Panc1 (cell line): ENCODE measurements around the gene LARP4B. TPM values are rescaled to one million over a fixed set of nuclear protein-coding genes. Genes with fewer than 3 reads are reported as not detected.

Source experiments
- ATAC-seq: fragments of 200-7000 bp; cut with Tn5 transposase; 2 replicates; pipeline ENCODE4 v1.9.1; 2020; ENCODE audit warnings: mild to moderate bottlenecking, moderate library complexity
- BruUV-seq: library from RNA; stranded (reverse); fragments of 400-500 nt; replicated peaks from 2 replicates; lab custom pipeline; 2021; lab: Mats Ljungman, UMichigan
- CTCF ChIA-PET: fragments of 300-600 bp; sonication (Branson Sonifier 250); formaldehyde crosslinking; loops from one replicate; lab custom pipeline; 2022; ENCODE audit warnings: antibody characterized with exemption; lab: Charles Lee
- POLR2A ChIA-PET: fragments of 300-600 bp; sonication (Branson Sonifier 250); formaldehyde crosslinking; loops from one replicate; lab custom pipeline; 2022; ENCODE audit warnings: antibody characterized with exemption; lab: Charles Lee
- DNase-seq: peaks from one replicate; pipeline ENCODE4 v3.0.0-alpha.2; 2010; ENCODE audit warnings: low read depth, low spot score
- H3K27ac ChIP-seq: 2 replicates; pipeline ENCODE4 v1.5.1; 2011; ENCODE audit warnings: mild to moderate bottlenecking, low read length, inconsistent platforms
- H3K27me3 ChIP-seq: fragments of 200-500 bp; sonication (Bioruptor generic); 2 replicates; pipeline ENCODE4 v1.6.0; 2014; ENCODE audit warnings: low read length, inconsistent platforms; ENCODE audit not compliant: control insufficient read depth, insufficient read depth
- H3K36me3 ChIP-seq: fragments of 200-500 bp; sonication (Bioruptor generic); 2 replicates; pipeline ENCODE4 v1.5.1; 2014; ENCODE audit warnings: inconsistent platforms, mild to moderate bottlenecking, low read length, moderate library complexity; ENCODE audit not compliant: control insufficient read depth, insufficient read depth
- H3K4me1 ChIP-seq: 2 replicates; pipeline ENCODE4 v1.5.1; 2011; ENCODE audit warnings: inconsistent platforms, mild to moderate bottlenecking, low read length, moderate library complexity; ENCODE audit not compliant: control insufficient read depth, insufficient read depth
- H3K4me3 ChIP-seq, 2 experiments: 2 replicates each; pipeline ENCODE4 v1.5.1; 2011 to 2012; ENCODE audit warnings: low read depth in 2 of 2, low read length in 2 of 2, mild to moderate bottlenecking in 2 of 2, inconsistent platforms in 1 of 2, moderate library complexity in 1 of 2
- H3K9me3 ChIP-seq: fragments of 200-500 bp; sonication (Bioruptor generic); 2 replicates; pipeline ENCODE4 v1.5.1; 2014; ENCODE audit warnings: low read depth, mild to moderate bottlenecking, inconsistent platforms, low read length, moderate library complexity; ENCODE audit not compliant: control insufficient read depth, insufficient read depth
- CTCF ChIP-seq: fragments of 450-650 bp; IDR thresholded peaks from 2 replicates; pipeline ENCODE4 v1.5.1; 2017; ENCODE audit warnings: mild to moderate bottlenecking
- POLR2AphosphoS5 ChIP-seq: IDR thresholded peaks from 2 replicates; pipeline ENCODE4 v1.6.1; 2012; ENCODE audit warnings: mild to moderate bottlenecking, low read depth, low read length, moderate library complexity
- SIN3A ChIP-seq: IDR thresholded peaks from 2 replicates; pipeline ENCODE4 v1.6.1; 2012; ENCODE audit warnings: low read depth, mild to moderate bottlenecking, low read length, moderate library complexity, borderline replicate concordance; ENCODE audit not compliant: insufficient read depth
- TCF7L2 ChIP-seq: IDR thresholded peaks from 2 replicates; pipeline ENCODE4 v1.6.1; 2011; ENCODE audit warnings: mild to moderate bottlenecking, low read depth, low read length, inconsistent platforms
- in situ Hi-C: cut with HindIII; loops from 2 replicates; pipeline ENCODE4 v1.10.0; 2016; ENCODE audit warnings: low sequenced_read_pairs, low pct_unique_long_range_greater_than_20kb
- intact Hi-C: fragments of 100-400 bp; cut with micrococcal nuclease; formaldehyde crosslinking; loops from one replicate; pipeline ENCODE4 v1.10.0; 2022; ENCODE audit not compliant: unreplicated experiment
- total RNA-seq: library from RNA; stranded (reverse); gene quantifications from one replicate; pipeline ENCODE4 v1.2.1, GENCODE V29; 2021; ENCODE audit not compliant: unreplicated experiment
- TF ChIP-seq, protein P1 (sequence below), 2 experiments: IDR thresholded peaks; 2 replicates each; pipeline ENCODE4 v1.6.1; 2011 to 2012; ENCODE audit warnings: low read depth in 2 of 2, control low read depth in 1 of 2, low read length in 1 of 2, mild to moderate bottlenecking in 1 of 2, moderate library complexity in 1 of 2; ENCODE audit not compliant: insufficient read depth in 1 of 2

The LARP4B gene
- total RNA-seq, 1 experiment from 2014 or later = 87.0 TPM

GRCh38 chr10:924524-924859, 7.0 kb downstream of the LARP4B start:
- in situ Hi-C loops (no loop called here), intact Hi-C loops (no loop called here)
- ChIA-PET CTCF (interaction anchor here (0.5 kb wide), 1 partner anchor 101 kb away, joined by 3 read pairs; no protein-coding TSS in a partner anchor), POLR2A (no interaction called here)
- no peak for DNase-seq
- Histone ChIP-seq H3K36me3 (no peaks in the 10 kb centered on the region; the same call in 1 of the 2 replicates), H3K27ac (no peak overlapping the region), H3K9me3 (no peaks in the 10 kb centered on the region), H3K27me3 (no peaks in the 10 kb centered on the region), H3K4me3 (no peak overlapping the region), H3K4me1 (peaks cover 16% of the 10 kb centered on the region)
- no TSS peak for BruUV-seq
- ATAC-seq = peak; percentile 55; the same call in 1 of the 2 replicates
- TF ChIP-seq, protein P1, sequence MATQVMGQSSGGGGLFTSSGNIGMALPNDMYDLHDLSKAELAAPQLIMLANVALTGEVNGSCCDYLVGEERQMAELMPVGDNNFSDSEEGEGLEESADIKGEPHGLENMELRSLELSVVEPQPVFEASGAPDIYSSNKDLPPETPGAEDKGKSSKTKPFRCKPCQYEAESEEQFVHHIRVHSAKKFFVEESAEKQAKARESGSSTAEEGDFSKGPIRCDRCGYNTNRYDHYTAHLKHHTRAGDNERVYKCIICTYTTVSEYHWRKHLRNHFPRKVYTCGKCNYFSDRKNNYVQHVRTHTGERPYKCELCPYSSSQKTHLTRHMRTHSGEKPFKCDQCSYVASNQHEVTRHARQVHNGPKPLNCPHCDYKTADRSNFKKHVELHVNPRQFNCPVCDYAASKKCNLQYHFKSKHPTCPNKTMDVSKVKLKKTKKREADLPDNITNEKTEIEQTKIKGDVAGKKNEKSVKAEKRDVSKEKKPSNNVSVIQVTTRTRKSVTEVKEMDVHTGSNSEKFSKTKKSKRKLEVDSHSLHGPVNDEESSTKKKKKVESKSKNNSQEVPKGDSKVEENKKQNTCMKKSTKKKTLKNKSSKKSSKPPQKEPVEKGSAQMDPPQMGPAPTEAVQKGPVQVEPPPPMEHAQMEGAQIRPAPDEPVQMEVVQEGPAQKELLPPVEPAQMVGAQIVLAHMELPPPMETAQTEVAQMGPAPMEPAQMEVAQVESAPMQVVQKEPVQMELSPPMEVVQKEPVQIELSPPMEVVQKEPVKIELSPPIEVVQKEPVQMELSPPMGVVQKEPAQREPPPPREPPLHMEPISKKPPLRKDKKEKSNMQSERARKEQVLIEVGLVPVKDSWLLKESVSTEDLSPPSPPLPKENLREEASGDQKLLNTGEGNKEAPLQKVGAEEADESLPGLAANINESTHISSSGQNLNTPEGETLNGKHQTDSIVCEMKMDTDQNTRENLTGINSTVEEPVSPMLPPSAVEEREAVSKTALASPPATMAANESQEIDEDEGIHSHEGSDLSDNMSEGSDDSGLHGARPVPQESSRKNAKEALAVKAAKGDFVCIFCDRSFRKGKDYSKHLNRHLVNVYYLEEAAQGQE (IDR thresholded peaks at IDR 0.05; ENCODE audit: insufficient read depth in 1 of 2, low read depth in 2 of 2, low read length in 1 of 2) = no peak
- TF ChIP-seq POLR2AphosphoS5 = no peak
- TF ChIP-seq CTCF = no peak
- TF ChIP-seq TCF7L2 = no peak
- TF ChIP-seq SIN3A = no peak

GRCh38 chr10:923844-924523, 7.5 kb downstream of the LARP4B start:
- H3K9me3 ChIP-seq = no peaks in the 10 kb centered on the region
- no TSS peak for BruUV-seq
- in situ Hi-C loops (no loop called here), intact Hi-C loops (no loop called here)
- no peak overlapping the region for H3K27ac ChIP-seq
- CTCF ChIA-PET = interaction anchor here (0.5 kb wide), 1 partner anchor 101 kb away, joined by 3 read pairs; no protein-coding TSS in a partner anchor
- H3K4me3 ChIP-seq = no peak overlapping the region
- no peaks in the 10 kb centered on the region; the same call in 1 of the 2 replicates for H3K36me3 ChIP-seq
- POLR2A ChIA-PET = no interaction called here
- ATAC-seq (no peak), DNase-seq (no peak)
- peaks cover 12% of the 10 kb centered on the region for H3K4me1 ChIP-seq
- TF ChIP-seq, protein P1 (IDR thresholded peaks at IDR 0.05; ENCODE audit: insufficient read depth in 1 of 2, low read depth in 2 of 2, low read length in 1 of 2) = no peak
- TF ChIP-seq TCF7L2 (no peak), SIN3A (no peak), POLR2AphosphoS5 (no peak)
- H3K27me3 ChIP-seq = no peaks in the 10 kb centered on the region
